EL (cell line): Measurements from ENCODE around the gene GPRC5D.

Experiments
- DNase-seq: peaks from one replicate; pipeline ENCODE4 v3.0.0-alpha.2; 2016

The GPRC5D gene

DNA sequence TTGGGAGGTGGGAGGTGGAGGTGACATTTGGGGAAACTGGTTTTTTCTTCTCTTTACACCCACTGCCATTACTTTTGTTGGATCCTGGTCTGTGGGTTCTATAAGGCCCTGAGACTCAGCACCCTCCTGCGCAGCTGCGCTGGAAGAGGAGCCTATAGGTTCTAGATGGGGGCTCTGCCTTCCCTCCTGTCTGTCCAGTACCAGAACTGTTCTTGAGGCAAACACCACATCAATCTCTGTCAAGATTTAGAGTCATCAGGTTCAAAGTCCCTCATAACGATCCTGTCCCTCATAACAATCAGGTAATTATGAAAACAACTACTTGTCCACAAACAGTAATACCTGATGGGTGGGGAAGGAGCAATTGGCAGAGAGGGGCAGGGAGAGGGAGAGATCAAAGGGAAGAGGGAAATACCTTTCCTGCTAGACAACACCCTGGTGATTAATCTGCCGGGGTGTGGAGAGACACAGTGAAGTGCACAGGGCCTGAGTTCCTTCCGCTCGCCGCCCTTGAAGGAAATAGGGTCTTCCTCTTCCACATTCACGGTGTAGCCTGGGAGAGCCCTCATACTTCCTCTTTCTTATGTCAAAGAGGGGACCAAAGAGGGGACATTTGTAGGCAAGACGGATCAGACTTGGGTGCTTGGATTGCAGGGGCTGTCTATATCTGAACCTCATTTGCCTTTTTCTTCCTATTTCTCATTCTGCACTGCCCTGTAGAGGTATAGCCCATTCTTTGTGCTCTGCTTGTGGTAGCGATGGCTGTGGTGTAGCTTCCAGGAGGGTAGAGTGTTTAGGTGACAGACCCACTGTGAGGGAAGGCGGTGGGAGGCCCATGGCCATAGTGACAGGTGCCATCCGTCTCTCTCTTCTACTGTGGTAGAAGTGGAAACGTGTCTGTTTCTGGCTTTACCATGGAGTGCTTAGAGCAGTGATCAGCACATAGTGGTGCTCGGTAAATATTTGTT, 48.0 kb downstream of the GPRC5D start:
- DNase-seq: no peak

- DNase-seq: peak; percentile 70
Measured at GRCh38 chr12:12902036-12902435, 49.9 kb downstream of the GPRC5D start.

DNA sequence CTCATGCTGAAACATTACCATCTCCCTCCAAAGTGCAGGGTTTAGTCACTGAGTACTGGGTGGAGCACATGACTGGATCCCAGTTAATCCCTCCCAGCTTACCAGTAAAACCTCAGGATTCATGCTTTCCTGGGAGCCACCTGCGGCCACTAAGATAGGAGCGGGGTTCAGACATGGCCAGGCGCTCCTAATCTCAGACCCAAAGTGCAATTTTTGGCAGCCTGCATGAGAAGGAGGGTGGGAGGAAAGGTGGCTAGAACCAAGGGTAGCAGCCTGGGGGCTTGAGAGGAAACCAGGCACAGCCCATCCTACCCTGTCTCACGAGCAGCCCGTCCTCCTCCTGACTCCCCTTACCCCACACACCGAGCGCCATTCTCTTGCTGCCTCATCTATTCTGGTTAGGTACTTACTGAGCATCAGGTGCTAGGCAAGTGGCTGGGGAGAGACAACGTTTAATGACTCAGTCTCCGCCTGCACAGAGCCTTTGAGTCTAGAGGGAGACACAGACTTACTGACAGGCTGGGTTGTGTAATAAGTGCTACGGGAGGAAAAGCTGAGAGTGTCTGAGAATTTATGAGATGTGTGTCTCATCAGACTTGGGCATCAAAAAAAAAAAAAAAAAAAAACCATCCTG, 50.7 kb downstream of the GPRC5D start:
- DNase-seq: peak; percentile 93

GRCh38 chr12:12900786-12901157, 51.2 kb downstream of the GPRC5D start:
- DNase-seq: no peak

DNA sequence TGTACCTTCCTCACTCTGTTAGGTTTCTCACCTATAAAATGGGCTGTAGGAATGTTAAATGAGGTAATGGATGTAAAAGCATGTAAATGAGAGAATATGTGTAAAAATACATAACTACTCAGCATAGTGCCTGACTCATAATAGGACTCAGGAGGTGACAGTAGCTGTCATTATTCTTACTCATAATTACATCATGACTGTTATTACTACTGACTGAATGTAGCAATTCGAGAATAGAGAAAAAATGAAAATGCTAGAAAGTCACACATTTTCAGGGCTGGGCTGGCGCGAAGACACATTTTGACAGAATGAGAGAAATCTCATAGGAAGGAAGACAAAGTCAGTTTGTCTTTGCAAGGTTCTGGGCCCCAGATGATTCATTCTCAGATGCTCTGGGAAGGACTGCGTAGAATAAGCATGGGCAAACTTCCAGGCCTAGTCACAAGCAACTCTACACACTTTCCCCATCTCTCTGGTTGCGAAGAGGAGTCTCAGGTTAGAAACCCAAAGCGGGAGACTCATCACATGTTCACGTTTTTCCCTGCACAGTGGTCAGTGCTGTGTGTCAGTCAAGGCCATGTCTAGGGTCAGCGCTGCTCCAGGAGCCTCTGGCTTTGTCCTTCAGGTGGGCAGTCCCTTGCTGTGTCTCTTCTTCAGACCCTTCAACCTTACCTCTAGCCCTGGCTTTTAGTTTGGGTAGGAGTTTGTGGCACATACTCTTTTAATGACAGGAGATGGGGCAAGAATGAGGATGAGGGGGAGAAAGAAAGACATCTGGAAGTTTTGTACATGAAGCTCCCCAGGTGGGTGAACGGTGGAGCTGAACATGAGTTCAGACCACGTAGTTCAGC, 52.2 kb downstream of the GPRC5D start:
- DNase-seq: peak; percentile 92

DNA sequence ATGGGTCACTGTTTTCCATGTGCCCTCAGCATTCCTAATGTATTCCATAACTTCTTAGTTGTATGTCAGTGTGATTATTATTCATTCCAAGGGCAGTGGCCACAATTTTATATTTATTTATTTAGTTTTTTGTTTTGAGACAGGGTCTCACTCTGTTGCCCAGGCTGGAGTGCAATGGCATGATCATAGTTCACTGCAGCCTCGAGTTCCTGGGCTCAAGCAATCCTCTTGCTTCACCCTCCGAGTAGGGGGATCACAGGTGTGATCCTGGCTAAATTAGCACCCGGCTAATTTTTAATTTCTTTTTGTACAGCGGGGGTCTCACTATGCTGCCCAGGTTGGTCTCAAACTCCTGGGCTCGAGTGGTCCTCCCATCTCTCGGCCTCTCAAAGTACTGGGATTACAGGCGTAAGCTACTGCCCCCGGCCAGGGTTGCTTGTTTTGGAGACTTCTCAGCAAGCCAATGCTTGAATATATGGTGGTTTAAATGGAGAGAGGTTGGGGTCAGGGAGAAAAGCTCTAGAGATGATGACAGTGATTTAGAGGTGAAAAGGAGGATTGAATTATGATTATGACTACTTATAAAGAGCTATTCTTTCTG, 53.0 kb downstream of the GPRC5D start:
- no peak for DNase-seq

DNA sequence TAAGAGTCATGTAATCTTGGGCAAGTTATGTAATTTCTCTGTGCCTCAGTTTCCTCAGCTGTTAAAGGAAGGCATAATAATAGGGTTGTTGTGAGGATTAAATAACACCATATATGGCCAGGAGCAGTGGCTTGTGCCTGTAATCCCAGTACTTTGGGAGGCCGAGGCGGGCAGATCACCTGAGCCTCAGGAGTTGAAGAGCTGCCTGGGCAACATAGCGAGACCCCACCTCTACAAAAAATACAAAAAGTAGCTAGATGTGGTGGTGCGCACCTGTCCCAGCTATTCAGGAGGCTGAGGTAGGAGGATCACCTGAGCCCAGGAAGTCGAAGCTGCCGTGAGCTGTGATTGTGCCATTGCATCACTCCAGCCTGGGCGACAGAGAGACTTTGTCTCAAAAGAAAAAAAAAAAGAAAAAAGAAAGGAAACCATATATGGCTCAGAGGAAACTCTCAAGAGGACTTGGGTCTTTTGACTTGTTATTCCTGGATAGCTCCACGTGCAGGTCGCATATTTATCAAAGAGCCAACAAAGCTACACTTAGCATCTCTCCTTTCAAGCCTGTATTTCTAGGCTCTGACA, 53.7 kb downstream of the GPRC5D start:
- no peak for DNase-seq

- DNase-seq: no peak
Measured at GRCh38 chr12:12897302-12897701, 54.7 kb downstream of the GPRC5D start.

GRCh38 chr12:12896260-12896659, 55.7 kb downstream of the GPRC5D start:
- DNase-seq: peak; percentile 82

- no peak for DNase-seq
Measured at GRCh38 chr12:12893438-12893837, 58.5 kb downstream of the GPRC5D start.

- DNase-seq: peak; percentile 34
Measured at GRCh38 chr12:12892681-12893141, 59.3 kb downstream of the GPRC5D start.

DNA sequence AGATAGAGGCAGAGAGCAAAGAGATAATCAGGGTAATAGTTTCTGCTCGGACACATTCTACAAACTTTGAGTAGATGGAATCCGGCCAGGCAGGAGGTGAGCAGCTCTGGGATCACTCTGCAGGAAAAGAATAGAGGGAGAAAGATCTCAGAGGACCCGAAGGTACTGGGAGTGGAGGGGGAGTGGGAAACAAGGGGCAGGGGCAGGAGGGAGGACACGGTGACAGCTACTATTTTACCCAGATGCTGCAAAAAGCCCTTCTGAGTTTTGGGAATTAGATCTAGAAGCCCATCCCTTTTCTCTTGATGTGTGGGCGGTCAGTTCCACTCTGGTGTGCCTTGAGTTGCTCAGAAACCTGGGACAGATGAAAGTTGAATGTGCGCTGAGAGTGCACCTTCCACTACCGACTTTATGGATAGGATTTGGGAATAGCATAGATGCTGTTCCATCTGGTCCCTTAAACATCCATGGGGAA, 60.1 kb downstream of the GPRC5D start:
- peak; percentile 37 for DNase-seq

DNA sequence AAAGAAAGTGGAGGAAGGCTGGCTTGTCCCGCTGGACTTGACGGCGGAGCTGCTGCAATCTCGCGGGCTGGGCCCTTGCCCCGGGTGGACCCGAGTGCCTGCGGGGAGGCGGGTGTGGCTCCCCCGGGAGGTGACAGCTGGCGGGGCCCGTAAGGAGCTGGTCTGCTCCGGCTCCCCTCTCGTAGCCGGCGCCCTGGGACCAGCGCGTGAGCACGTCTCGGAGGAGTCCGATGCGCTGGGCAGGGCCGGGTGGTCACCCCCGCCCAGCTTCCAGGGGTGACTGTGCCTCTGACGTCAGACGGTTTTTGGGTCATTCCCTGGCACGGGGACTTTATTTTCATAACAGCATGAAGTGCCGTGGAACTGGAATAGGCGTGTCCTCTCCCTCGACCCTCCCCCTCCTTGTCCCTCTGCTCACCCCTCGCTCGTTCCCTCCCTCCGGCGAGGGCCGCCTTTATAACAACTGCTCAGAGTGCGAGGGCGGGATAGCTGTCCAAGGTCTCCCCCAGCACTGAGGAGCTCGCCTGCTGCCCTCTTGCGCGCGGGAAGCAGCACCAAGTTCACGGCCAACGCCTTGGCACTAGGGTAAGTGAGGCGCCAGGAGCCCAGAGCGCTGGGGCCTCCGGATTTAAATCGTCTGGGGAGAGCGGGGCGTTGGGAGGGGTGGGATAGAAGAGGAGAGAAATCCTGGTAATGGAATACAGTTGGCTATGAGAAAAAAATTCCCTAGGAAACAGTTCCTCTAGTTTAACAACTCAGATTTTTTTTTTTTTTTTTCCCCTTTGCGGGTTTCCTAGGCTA, 60.7 kb downstream of the GPRC5D start, which contains the start of gene GPRC5A:
Gene GPRC5A (plus strand): TSS at position 483 of the 801 bp plus-strand sequence. CDS start 16,688 bp downstream, outside the sequence.
- peak; percentile 100 for DNase-seq
